ENCODE measurements around the gene TBCE. TPM values are rescaled to one million over a fixed set of nuclear protein-coding genes. Genes with fewer than 3 reads are reported as not detected.

TBCE gene
- polyA plus RNA-seq, 1 donor from 2014 or later = 72.9 TPM

- H3K27me3 ChIP-seq (ENCODE audit: insufficient read depth, low read depth, low read length) = no peaks in the 10 kb centered on the region
- TF ChIP-seq REST (IDR thresholded peaks at IDR 0.05; ENCODE audit: borderline replicate concordance) = no peak
- TF ChIP-seq SMC3 (conservative IDR thresholded peaks at IDR 0.05; ENCODE audit: poor library complexity) = no peak
- TF ChIP-seq CTCF (IDR thresholded peaks at IDR 0.05; ENCODE audit: poor library complexity, severe bottlenecking) = no peak
- no peak for TF ChIP-seq TAF1 (IDR thresholded peaks at IDR 0.05; ENCODE audit: low read depth)
- TF ChIP-seq EZH2 (IDR thresholded peaks at IDR 0.05; ENCODE audit: borderline replicate concordance, insufficient read depth, low read length, poor library complexity, severe bottlenecking) = no peak
- no peak for TF ChIP-seq EP300 (conservative IDR thresholded peaks at IDR 0.05; ENCODE audit: poor library complexity, severe bottlenecking)
- no peak for TF ChIP-seq MXI1 (conservative IDR thresholded peaks at IDR 0.05; ENCODE audit: poor library complexity, severe bottlenecking)
- no peak for TF ChIP-seq POLR2AphosphoS5 (IDR thresholded peaks at IDR 0.05)
- TF ChIP-seq RAD21 (conservative IDR thresholded peaks at IDR 0.05) = no peak
- no peaks in the 10 kb centered on the region for H3K79me2 ChIP-seq (replicated peaks; ENCODE audit: insufficient read depth, low read length)
- H3K9me3 ChIP-seq (ENCODE audit: low read length) = no peaks in the 10 kb centered on the region
- H3K36me3 ChIP-seq (ENCODE audit: insufficient read depth, low read length) = no peaks in the 10 kb centered on the region
- no peak overlapping the region for H3K27ac ChIP-seq (ENCODE audit: low read length)
- H3K9ac ChIP-seq (ENCODE audit: low read length) = no peak overlapping the region
- no peaks in the 10 kb centered on the region for H3F3A ChIP-seq (ENCODE audit: insufficient read depth, low read length, poor library complexity, severe bottlenecking)
- no peak overlapping the region for H3K4me3 ChIP-seq (ENCODE audit: low read length)
- H2AFZ ChIP-seq (ENCODE audit: low read depth, low read length) = no peak overlapping the region
- no peaks in the 10 kb centered on the region for H3K9me2 ChIP-seq (ENCODE audit: insufficient read depth, low read length)
- H3K4me2 ChIP-seq (ENCODE audit: low read length) = no peak overlapping the region
- no peaks in the 10 kb centered on the region for H4K20me1 ChIP-seq (ENCODE audit: insufficient read depth)
Observed at GRCh38 chr1:235483090-235483489, 115.9 kb downstream of the TBCE start.

GRCh38 chr1:235485558-235485957 lies 118.3 kb downstream of the TBCE start:
- Histone ChIP-seq H3K4me3 (ENCODE audit: low read length) (no peak overlapping the region), H3K79me2 (replicated peaks; ENCODE audit: insufficient read depth, low read length) (no peaks in the 10 kb centered on the region), H3K9ac (ENCODE audit: low read length) (no peak overlapping the region), H3K9me3 (ENCODE audit: low read length) (no peaks in the 10 kb centered on the region), H3F3A (ENCODE audit: insufficient read depth, low read length, poor library complexity, severe bottlenecking) (no peaks in the 10 kb centered on the region), H3K27me3 (ENCODE audit: insufficient read depth, low read depth, low read length) (no peaks in the 10 kb centered on the region), H3K4me2 (ENCODE audit: low read length) (no peak overlapping the region), H3K9me2 (ENCODE audit: insufficient read depth, low read length) (no peaks in the 10 kb centered on the region), H2AFZ (ENCODE audit: low read depth, low read length) (no peak overlapping the region), H3K27ac (ENCODE audit: low read length) (no peak overlapping the region), H3K36me3 (ENCODE audit: insufficient read depth, low read length) (no peaks in the 10 kb centered on the region), H4K20me1 (ENCODE audit: insufficient read depth) (no peaks in the 10 kb centered on the region)
- TF ChIP-seq EZH2 (IDR thresholded peaks at IDR 0.05; ENCODE audit: borderline replicate concordance, insufficient read depth, low read length, poor library complexity, severe bottlenecking) = no peak
- no peak for TF ChIP-seq TAF1 (IDR thresholded peaks at IDR 0.05; ENCODE audit: low read depth)
- TF ChIP-seq RAD21 (conservative IDR thresholded peaks at IDR 0.05) = no peak
- TF ChIP-seq SMC3 (conservative IDR thresholded peaks at IDR 0.05; ENCODE audit: poor library complexity) = no peak
- no peak for TF ChIP-seq POLR2AphosphoS5 (IDR thresholded peaks at IDR 0.05)
- no peak for TF ChIP-seq EP300 (conservative IDR thresholded peaks at IDR 0.05; ENCODE audit: poor library complexity, severe bottlenecking)
- no peak for TF ChIP-seq CTCF (IDR thresholded peaks at IDR 0.05; ENCODE audit: poor library complexity, severe bottlenecking)
- TF ChIP-seq MXI1 (conservative IDR thresholded peaks at IDR 0.05; ENCODE audit: poor library complexity, severe bottlenecking) = no peak
- no peak for TF ChIP-seq REST (IDR thresholded peaks at IDR 0.05; ENCODE audit: borderline replicate concordance)

Measured in neural cell (in vitro differentiated cells).